IMR-90 (cell line): ENCODE data around the gene LINS1. TPM values are rescaled to one million over a fixed set of nuclear protein-coding genes. Genes with fewer than 3 reads are reported as not detected.

Experiments used
- ATAC-seq: fragments of 200-7000 bp; cut with Tn5 transposase; 2 replicates; pipeline ENCODE4 v1.9.1; 2020; ENCODE audit warnings: low read depth, mild to moderate bottlenecking, moderate library complexity
- BruUV-seq: library from RNA; stranded (reverse); fragments of 400-500 nt; replicated peaks from 2 replicates; lab custom pipeline; 2021; lab: Mats Ljungman, UMichigan
- CTCF ChIA-PET: fragments of 300-600 bp; formaldehyde crosslinking; extraction: SDS; loops from one replicate; lab custom pipeline; 2021; ENCODE audit warnings: antibody characterized with exemption; lab: Yijun Ruan, JAX
- POLR2A ChIA-PET: fragments of 300-600 bp; sonication (Branson Sonifier 250); formaldehyde crosslinking; loops from one replicate; lab custom pipeline; 2022; ENCODE audit warnings: antibody characterized with exemption; ENCODE audit not compliant: unreplicated experiment; lab: Charles Lee
- DNase-seq: peaks from one replicate; pipeline ENCODE4 v3.0.0; 2013
- H2AFZ ChIP-seq: replicated peaks from 2 replicates; pipeline ENCODE3; 2013; ENCODE audit warnings: low read length, mild to moderate bottlenecking; ENCODE audit not compliant: poor library complexity
- H2AK5ac ChIP-seq: 2 replicates; pipeline ENCODE4 v1.6.1; 2013; ENCODE audit warnings: low read depth, low read length, inconsistent platforms
- H2AK9ac ChIP-seq: replicated peaks from 2 replicates; pipeline ENCODE3; 2013; ENCODE audit warnings: mild to moderate bottlenecking, low read depth, low read length, moderate library complexity; ENCODE audit not compliant: poor library complexity
- H2BK120ac ChIP-seq: 2 replicates; pipeline ENCODE4 v1.6.1; 2013; ENCODE audit warnings: low read depth, low read length, inconsistent platforms
- H2BK15ac ChIP-seq: 3 replicates; pipeline ENCODE4 v1.6.1; 2013; ENCODE audit warnings: low read depth, low read length, inconsistent platforms
- H2BK20ac ChIP-seq: 2 replicates; pipeline ENCODE4 v1.6.1; 2013; ENCODE audit warnings: low read depth, mild to moderate bottlenecking, inconsistent platforms, low read length, moderate library complexity
- H2BK5ac ChIP-seq: 2 replicates; pipeline ENCODE4 v1.6.1; 2013; ENCODE audit warnings: mild to moderate bottlenecking, low read depth, low read length, inconsistent platforms; ENCODE audit not compliant: poor library complexity, severe bottlenecking
- H3K14ac ChIP-seq: replicated peaks from 2 replicates; pipeline ENCODE4 v1.6.1; 2013; ENCODE audit warnings: low read depth, low read length, inconsistent platforms
- H3K18ac ChIP-seq: 2 replicates; pipeline ENCODE4 v1.6.1; 2013; ENCODE audit warnings: low read depth, low read length, control low read depth
- H3K23ac ChIP-seq: 2 replicates; pipeline ENCODE4 v1.6.1; 2013; ENCODE audit warnings: low read depth, low read length, inconsistent platforms
- H3K27ac ChIP-seq: 2 replicates; pipeline ENCODE4 v1.5.1; 2013; ENCODE audit warnings: mild to moderate bottlenecking, control low read depth, low read length; ENCODE audit not compliant: insufficient read depth
- H3K27me3 ChIP-seq: 2 replicates; pipeline ENCODE4 v1.6.1; 2013; ENCODE audit warnings: low read length; ENCODE audit not compliant: control insufficient read depth, insufficient read depth
- H3K36me3 ChIP-seq: 2 replicates; pipeline ENCODE4 v1.6.1; 2013; ENCODE audit warnings: low read length, mixed read lengths; ENCODE audit not compliant: control insufficient read depth, insufficient read depth
- H3K4ac ChIP-seq: 2 replicates; pipeline ENCODE4 v1.6.1; 2013; ENCODE audit warnings: low read depth, low read length, inconsistent platforms
- H3K4me1 ChIP-seq: 2 replicates; pipeline ENCODE4 v1.6.1; 2013; ENCODE audit warnings: low read length, mixed read lengths; ENCODE audit not compliant: control insufficient read depth, insufficient read depth
- H3K4me2 ChIP-seq: 2 replicates; pipeline ENCODE4 v1.6.1; 2013; ENCODE audit warnings: low read depth, mild to moderate bottlenecking, control low read depth, low read length, moderate library complexity
- H3K4me3 ChIP-seq: 2 replicates; pipeline ENCODE4 v1.5.1; 2013; ENCODE audit warnings: low read depth, mild to moderate bottlenecking, control low read depth, low read length, moderate library complexity; ENCODE audit not compliant: insufficient read depth
- H3K56ac ChIP-seq: 2 replicates; pipeline ENCODE4 v1.6.1; 2013; ENCODE audit warnings: low read length, inconsistent platforms; ENCODE audit not compliant: insufficient read depth; ENCODE audit errors: extremely low read depth
- H3K79me1 ChIP-seq, 2 experiments: 2 replicates each; pipeline ENCODE4 v1.6.1; 2013; ENCODE audit warnings: low read length in 2 of 2, inconsistent platforms in 1 of 2, low read depth in 1 of 2
- H3K9ac ChIP-seq: 2 replicates; pipeline ENCODE4 v1.6.1; 2013; ENCODE audit warnings: low read depth, low read length, control low read depth
- H3K9me1 ChIP-seq: 2 replicates; pipeline ENCODE4 v1.6.1; 2013; ENCODE audit warnings: low read length, inconsistent platforms; ENCODE audit not compliant: insufficient read depth
- H3K9me3 ChIP-seq: 2 replicates; pipeline ENCODE4 v1.6.1; 2013; ENCODE audit warnings: low read length; ENCODE audit not compliant: control insufficient read depth, insufficient read depth
- H4K20me1 ChIP-seq: 2 replicates; pipeline ENCODE4 v1.6.1; 2013; ENCODE audit warnings: low read length, inconsistent platforms; ENCODE audit not compliant: insufficient read depth
- H4K5ac ChIP-seq: 2 replicates; pipeline ENCODE4 v1.6.1; 2013; ENCODE audit warnings: mild to moderate bottlenecking, low read depth, low read length, control low read depth
- H4K8ac ChIP-seq, 2 experiments: 2 replicates each; pipeline ENCODE4 v1.6.1; 2013; ENCODE audit warnings: low read depth in 2 of 2, low read length in 2 of 2, control low read depth in 1 of 2, inconsistent platforms in 1 of 2
- H4K91ac ChIP-seq: 2 replicates; pipeline ENCODE4 v1.6.1; 2013; ENCODE audit warnings: low read depth, low read length, inconsistent platforms; ENCODE audit not compliant: insufficient read depth
- NFE2L2 ChIP-seq: fragments of 150-350 bp; IDR thresholded peaks from 2 replicates; pipeline ENCODE4 v1.6.1; 2016; ENCODE audit warnings: low read depth, mild to moderate bottlenecking, low read length
- RFX5 ChIP-seq: IDR thresholded peaks from 2 replicates; pipeline ENCODE4 v1.8.0; 2012; ENCODE audit warnings: low read depth, mild to moderate bottlenecking, low read length, moderate library complexity
- WGBS, 2 experiments: methylation state at CpG; one replicate each; pipeline versions ENCODE4 v1.1.5 to v1.1.7; 2013; ENCODE audit warnings: missing lambda C conversion rate in 2 of 2; ENCODE audit not compliant: insufficient read length in 1 of 2; ENCODE audit errors: extremely low coverage in 2 of 2; 5-methylcytosine and 5-hydroxymethylcytosine counted together
- dilution Hi-C: fragments of 300-500 bp; cut with HindIII; formaldehyde crosslinking; loops from one replicate; pipeline ENCODE4 v1.14.3; 2018; ENCODE audit warnings: low sequenced_read_pairs; ENCODE audit not compliant: unreplicated experiment
- in situ Hi-C: fragments of 300-500 bp; cut with MboI; formaldehyde crosslinking; loops from 3 replicates; pipeline ENCODE4 v1.14.3; 2019; ENCODE audit warnings: low sequenced_read_pairs, inconsistent platforms, mixed read lengths
- intact Hi-C: fragments of 100-400 bp; cut with micrococcal nuclease; formaldehyde crosslinking; loops from 2 replicates; pipeline ENCODE4 v1.10.0; 2022
- polyA plus RNA-seq, 3 experiments: library from polyadenylated mRNA; depleted of rRNA; stranded (reverse); fragments of >200 nt; gene quantifications; 2 replicates each; pipeline ENCODE4 v1.2.3, GENCODE V29; 2012; ENCODE audit warnings: low replicate concordance in 1 of 3
- total RNA-seq: library from RNA; depleted of rRNA; stranded (reverse); fragments of >200 nt; gene quantifications from 2 replicates; pipeline ENCODE4 v1.2.3, GENCODE V29; 2012

LINS1 gene
- total and polyA plus RNA-seq, 2 of the 4 experiments (the other 2 are of a cell fraction) = 6.9 to 10.6 TPM

DNA sequence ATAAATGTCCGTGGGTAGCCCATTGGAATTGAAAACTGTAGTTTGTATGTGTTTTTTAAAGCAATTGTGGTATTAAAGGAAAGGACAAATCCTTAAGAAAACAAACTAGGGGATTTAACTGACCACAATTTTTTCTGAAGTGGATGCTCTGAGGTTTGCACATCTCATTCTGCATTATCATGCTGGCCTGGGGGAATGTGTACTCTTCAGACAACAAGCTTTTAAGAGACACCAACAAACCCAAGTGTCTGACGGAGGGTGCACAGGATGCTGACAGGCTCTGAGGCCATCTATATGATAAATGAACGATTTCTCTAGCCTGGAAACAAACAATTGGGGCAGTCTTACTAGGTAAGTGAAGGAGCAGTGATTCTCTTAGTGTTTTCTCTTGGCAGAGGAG lies 9.1 kb downstream of the LINS1 start:
- Histone ChIP-seq H3K4me3 (no peak overlapping the region), H3K23ac (no peak overlapping the region), H3K9me3 (peaks cover 6% of the 10 kb centered on the region), H3K79me1 (peaks cover 19 to 39% of the 10 kb centered on the region in 2 experiments), H2BK20ac (no peak overlapping the region), H2AK5ac (no peak overlapping the region), H3K9me1 (no peaks in the 10 kb centered on the region), H2BK5ac (no peak overlapping the region), H2BK15ac (no peak overlapping the region), H4K8ac (no peak overlapping the region), H3K18ac (no peak overlapping the region), H3K4ac (no peak overlapping the region), H3K56ac (no peak overlapping the region), H3K9ac (no peak overlapping the region), H4K20me1 (peaks cover 29% of the 10 kb centered on the region; the same call in 1 of the 2 replicates), H3K14ac (no peak overlapping the region), H4K91ac (no peak overlapping the region), H3K27ac (no peak overlapping the region), H3K4me2 (no peak overlapping the region), H3K36me3 (no peaks in the 10 kb centered on the region), H4K5ac (no peak overlapping the region), H2AK9ac (no peak overlapping the region), H2AFZ (no peak overlapping the region), H2BK120ac (no peak overlapping the region), H3K4me1 (peaks cover 2% of the 10 kb centered on the region; the same call in 1 of the 2 replicates), H3K27me3 (no peaks in the 10 kb centered on the region)
- dilution Hi-C loops = no loop called here
- ATAC-seq (peak; percentile 90), DNase-seq (peak; percentile 71)
- WGBS, 2 experiments = no CpG with 5 or more reads among the region's 3 CpGs
- in situ Hi-C loops = loop anchor here (25.0 kb wide), 1 partner anchor 1331 kb away; the partner anchor contains the start of gene LRRC28
- no TSS peak for BruUV-seq
- TF ChIP-seq NFE2L2 (peak; percentile 70), RFX5 (no peak)
- intact Hi-C loops = no loop called here
- ChIA-PET CTCF (interaction anchor here (1.5 kb wide), 1 partner anchor 20 kb away, joined by 4 read pairs; no protein-coding TSS in a partner anchor), POLR2A (interaction anchor here (0.5 kb wide), 1 partner anchor 739 kb away, joined by 3 read pairs; no protein-coding TSS in a partner anchor)
